ENCODE results near the gene IGDCC3. TPM values are rescaled to one million over a fixed set of nuclear protein-coding genes. Genes with fewer than 3 reads are reported as not detected.

IGDCC3 gene
- total RNA-seq, 1 experiment from 2014 or later, result 0.32 TPM

DNA sequence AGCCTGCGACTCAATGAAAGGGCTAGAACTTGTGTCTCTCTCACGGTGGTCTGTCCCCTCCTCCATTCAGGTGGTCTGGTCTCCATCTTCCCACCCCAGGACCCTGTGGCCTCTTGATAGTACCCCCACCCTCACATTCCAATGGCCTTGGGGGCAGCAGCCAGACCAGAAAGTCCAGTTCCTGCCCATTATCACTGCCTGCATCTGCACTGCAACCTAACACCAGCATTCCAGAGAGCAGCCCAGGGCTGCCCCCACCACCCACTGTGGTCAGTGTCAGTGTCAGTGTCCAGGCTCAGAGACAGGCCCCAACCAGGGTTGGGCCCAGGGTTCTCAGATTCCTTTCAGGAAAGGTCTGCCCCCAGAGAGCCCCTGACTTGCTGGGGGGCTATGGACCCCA is 12.6 kb downstream of the IGDCC3 start:
- CTCF ChIA-PET, result no interaction called here
- Histone ChIP-seq H3K4me3 (ENCODE audit: low read depth, low read length, poor library complexity, severe bottlenecking) (no peak overlapping the region), H3K27ac (ENCODE audit: low read depth, low read length, poor library complexity, severe bottlenecking) (no peak overlapping the region), H3K36me3 (ENCODE audit: insufficient read depth, low read length, poor library complexity, severe bottlenecking) (no peaks in the 10 kb centered on the region), H3K4me1 (ENCODE audit: insufficient read depth, low read length, poor library complexity, severe bottlenecking) (no peaks in the 10 kb centered on the region), H3K27me3 (replicated peaks; ENCODE audit: insufficient read depth, low read depth, low read length, poor library complexity) (no peaks in the 10 kb centered on the region), H3K9me3 (ENCODE audit: low read depth, low read length, poor library complexity, severe bottlenecking) (no peaks in the 10 kb centered on the region)
- intact Hi-C loops (cut with micrococcal nuclease; ENCODE audit: unreplicated experiment), result no loop called here
- TF ChIP-seq, protein P1, sequence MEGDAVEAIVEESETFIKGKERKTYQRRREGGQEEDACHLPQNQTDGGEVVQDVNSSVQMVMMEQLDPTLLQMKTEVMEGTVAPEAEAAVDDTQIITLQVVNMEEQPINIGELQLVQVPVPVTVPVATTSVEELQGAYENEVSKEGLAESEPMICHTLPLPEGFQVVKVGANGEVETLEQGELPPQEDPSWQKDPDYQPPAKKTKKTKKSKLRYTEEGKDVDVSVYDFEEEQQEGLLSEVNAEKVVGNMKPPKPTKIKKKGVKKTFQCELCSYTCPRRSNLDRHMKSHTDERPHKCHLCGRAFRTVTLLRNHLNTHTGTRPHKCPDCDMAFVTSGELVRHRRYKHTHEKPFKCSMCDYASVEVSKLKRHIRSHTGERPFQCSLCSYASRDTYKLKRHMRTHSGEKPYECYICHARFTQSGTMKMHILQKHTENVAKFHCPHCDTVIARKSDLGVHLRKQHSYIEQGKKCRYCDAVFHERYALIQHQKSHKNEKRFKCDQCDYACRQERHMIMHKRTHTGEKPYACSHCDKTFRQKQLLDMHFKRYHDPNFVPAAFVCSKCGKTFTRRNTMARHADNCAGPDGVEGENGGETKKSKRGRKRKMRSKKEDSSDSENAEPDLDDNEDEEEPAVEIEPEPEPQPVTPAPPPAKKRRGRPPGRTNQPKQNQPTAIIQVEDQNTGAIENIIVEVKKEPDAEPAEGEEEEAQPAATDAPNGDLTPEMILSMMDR (conservative IDR thresholded peaks at IDR 0.05; ENCODE audit: low read depth, low read length), result no peak
- no peak for TF ChIP-seq EZH2 (IDR thresholded peaks at IDR 0.05; ENCODE audit: borderline replicate concordance, low read depth, low read length, poor library complexity, severe bottlenecking)
- no peak for DNase-seq (ENCODE audit: low spot score)
- POLR2A ChIA-PET (ENCODE audit: low non-redundant PET), result no interaction called here
- no TSS peak for BruUV-seq (replicated peaks)

DNA sequence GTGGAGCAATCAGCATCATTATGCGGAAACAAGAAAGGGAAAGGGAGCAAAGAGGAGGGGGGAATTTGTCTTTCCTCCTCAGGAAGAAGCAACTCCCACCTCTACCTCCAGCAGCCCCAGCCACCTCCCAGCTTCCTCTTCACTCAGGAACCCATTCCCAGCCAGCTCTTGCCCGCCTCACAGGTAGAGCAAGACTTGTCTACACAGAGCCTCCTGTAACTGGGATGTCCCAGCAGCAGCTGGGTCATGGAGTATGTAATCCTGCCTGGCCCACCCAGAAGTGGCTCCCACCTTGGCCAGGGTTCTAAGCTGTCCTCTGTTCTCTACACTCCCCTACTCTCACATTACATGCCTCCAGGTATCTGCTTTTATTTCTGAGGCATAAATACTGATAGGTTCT is 14.0 kb downstream of the IGDCC3 start:
- Histone ChIP-seq H3K27ac (ENCODE audit: low read depth, low read length, poor library complexity, severe bottlenecking) (no peak overlapping the region), H3K4me1 (ENCODE audit: insufficient read depth, low read length, poor library complexity, severe bottlenecking) (no peaks in the 10 kb centered on the region), H3K9me3 (ENCODE audit: low read depth, low read length, poor library complexity, severe bottlenecking) (no peaks in the 10 kb centered on the region), H3K36me3 (ENCODE audit: insufficient read depth, low read length, poor library complexity, severe bottlenecking) (no peaks in the 10 kb centered on the region), H3K27me3 (replicated peaks; ENCODE audit: insufficient read depth, low read depth, low read length, poor library complexity) (no peaks in the 10 kb centered on the region), H3K4me3 (ENCODE audit: low read depth, low read length, poor library complexity, severe bottlenecking) (no peak overlapping the region)
- TF ChIP-seq, protein P1 (conservative IDR thresholded peaks at IDR 0.05; ENCODE audit: low read depth, low read length), result no peak
- no peak for TF ChIP-seq EZH2 (IDR thresholded peaks at IDR 0.05; ENCODE audit: borderline replicate concordance, low read depth, low read length, poor library complexity, severe bottlenecking)
- no peak for DNase-seq (ENCODE audit: low spot score)
- intact Hi-C loops (cut with micrococcal nuclease; ENCODE audit: unreplicated experiment), result no loop called here
- no TSS peak for BruUV-seq (replicated peaks)
- ChIA-PET POLR2A (ENCODE audit: low non-redundant PET) (no interaction called here), CTCF (no interaction called here)

DNA sequence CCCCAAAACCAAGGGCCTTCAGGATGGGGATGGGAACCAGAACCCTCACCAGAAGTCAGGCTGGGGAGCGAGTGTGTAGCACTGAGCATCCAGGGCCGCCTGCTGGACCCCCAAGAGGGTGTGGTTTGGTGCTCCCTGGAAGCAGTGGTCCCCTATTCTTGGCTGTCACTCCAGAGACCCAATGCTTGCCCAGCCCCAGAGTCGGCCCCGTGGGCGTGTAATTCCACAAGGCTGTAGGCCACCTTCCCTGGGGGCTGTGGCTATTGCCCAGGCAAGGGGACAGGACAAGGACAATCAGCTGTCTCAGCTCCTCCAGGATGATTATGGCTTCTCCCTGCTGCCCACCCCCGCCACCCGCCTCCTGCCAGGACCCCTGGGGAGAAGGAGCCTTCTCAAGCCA is 14.5 kb downstream of the IGDCC3 start:
- Histone ChIP-seq H3K9me3 (ENCODE audit: low read depth, low read length, poor library complexity, severe bottlenecking) (no peaks in the 10 kb centered on the region), H3K27me3 (replicated peaks; ENCODE audit: insufficient read depth, low read depth, low read length, poor library complexity) (no peaks in the 10 kb centered on the region), H3K4me1 (ENCODE audit: insufficient read depth, low read length, poor library complexity, severe bottlenecking) (no peaks in the 10 kb centered on the region), H3K36me3 (ENCODE audit: insufficient read depth, low read length, poor library complexity, severe bottlenecking) (no peaks in the 10 kb centered on the region), H3K4me3 (ENCODE audit: low read depth, low read length, poor library complexity, severe bottlenecking) (no peak overlapping the region), H3K27ac (ENCODE audit: low read depth, low read length, poor library complexity, severe bottlenecking) (no peak overlapping the region)
- intact Hi-C loops (cut with micrococcal nuclease; ENCODE audit: unreplicated experiment), result no loop called here
- no peak for TF ChIP-seq EZH2 (IDR thresholded peaks at IDR 0.05; ENCODE audit: borderline replicate concordance, low read depth, low read length, poor library complexity, severe bottlenecking)
- TF ChIP-seq, protein P1 (conservative IDR thresholded peaks at IDR 0.05; ENCODE audit: low read depth, low read length), result no peak
- no TSS peak for BruUV-seq (replicated peaks)
- no peak for DNase-seq (ENCODE audit: low spot score)
- ChIA-PET CTCF (no interaction called here), POLR2A (ENCODE audit: low non-redundant PET) (no interaction called here)

All from A673 (cell line).